GM21786 (cell line): Measurements from ENCODE around the gene KCNQ5.
"Not testable (repeated sequence)": the region's sequence is repeated elsewhere in the genome, so short reads cannot be mapped to it uniquely, and the experiment has no call there.

Source experiments
- ATAC-seq: cut with Tn5 transposase; IDR thresholded peaks from one replicate; pipeline ENCODE4 v1.9.1; 2021; ENCODE audit not compliant: unreplicated experiment

KCNQ5 gene

DNA sequence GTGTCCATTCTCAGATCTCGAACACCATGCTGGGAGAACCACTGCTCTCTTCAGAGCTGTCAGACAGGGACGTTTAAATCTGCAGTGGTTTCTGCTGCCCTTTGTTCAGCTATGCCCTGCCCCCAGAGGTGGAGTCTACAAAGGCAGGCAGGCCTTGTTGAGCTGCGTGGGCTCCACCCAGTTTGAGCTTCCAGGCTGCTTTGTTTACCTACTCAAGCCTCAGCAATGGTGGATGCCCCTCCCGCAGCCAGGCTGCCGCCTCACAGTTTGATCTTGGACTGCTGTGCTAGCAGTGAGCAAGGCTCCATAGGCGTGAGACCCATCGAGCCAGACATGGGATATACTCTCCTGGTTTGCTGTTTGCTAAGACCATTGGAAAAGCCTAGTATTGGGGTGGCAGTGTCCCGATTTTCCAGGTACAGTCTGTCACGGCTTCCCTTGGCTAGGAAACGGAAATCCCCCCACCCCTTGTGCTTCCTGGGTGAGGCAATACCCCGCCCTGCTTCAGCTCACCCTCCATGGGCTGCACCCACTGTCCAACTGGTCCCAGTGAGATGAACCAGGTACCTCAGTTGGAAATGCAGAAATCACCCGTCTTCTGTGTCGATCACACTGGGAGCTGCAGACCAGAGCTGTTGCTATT is 362.4 kb downstream of the KCNQ5 start:
- ATAC-seq: not testable (repeated sequence)

DNA sequence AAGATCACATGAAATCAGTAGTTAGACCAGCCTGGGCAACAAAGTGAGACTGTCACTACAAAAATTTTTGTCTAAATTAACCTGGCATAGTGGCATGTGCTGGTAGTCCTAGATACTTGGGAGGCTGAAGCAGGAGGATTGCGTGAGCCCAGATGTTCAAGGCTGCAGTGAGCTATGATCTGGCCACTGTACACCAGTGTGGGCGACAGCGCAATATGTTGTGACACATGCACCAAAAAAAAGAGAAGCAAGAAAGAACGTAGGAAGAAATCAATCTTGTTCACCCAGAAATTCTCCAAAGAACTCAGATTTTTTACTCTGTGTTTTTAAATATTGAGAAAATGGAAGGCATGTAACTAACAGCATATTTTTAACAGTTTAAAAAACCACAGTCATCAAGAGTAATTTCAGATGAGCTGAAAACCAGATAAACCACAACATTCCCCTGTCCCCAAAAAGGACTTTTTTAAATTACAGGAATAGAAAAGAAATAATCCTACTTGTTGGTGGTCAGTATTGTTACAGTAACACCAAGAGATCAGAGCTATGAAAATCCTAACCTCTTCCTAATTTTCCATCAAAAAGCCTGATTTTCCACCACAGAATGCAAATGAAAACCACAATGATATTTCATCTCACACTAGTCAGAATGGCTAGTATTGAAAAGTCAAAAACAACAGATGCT is 363.3 kb downstream of the KCNQ5 start:
- no peak for ATAC-seq

GRCh38 chr6:72987301-72987700 is 365.4 kb downstream of the KCNQ5 start:
- ATAC-seq: no peak

DNA sequence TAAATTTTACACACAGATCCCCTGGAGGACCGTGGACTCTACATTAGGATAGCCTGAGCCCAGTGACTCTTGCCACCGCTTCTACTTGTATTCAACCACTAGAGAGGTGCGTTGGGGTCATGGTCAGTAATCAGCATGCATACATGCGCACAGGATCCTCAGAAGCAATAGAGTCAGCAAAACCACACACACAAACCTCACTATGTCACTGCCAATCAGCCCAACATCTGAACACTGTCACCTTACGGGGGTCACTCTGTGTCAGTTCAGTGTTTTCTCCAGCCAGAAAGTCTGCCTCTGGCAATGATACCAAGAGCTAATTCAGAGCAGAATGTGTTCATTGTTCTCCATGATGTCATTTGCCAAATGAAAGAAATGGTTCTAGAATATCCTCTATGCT is 378.1 kb downstream of the KCNQ5 start:
- ATAC-seq: no peak

DNA sequence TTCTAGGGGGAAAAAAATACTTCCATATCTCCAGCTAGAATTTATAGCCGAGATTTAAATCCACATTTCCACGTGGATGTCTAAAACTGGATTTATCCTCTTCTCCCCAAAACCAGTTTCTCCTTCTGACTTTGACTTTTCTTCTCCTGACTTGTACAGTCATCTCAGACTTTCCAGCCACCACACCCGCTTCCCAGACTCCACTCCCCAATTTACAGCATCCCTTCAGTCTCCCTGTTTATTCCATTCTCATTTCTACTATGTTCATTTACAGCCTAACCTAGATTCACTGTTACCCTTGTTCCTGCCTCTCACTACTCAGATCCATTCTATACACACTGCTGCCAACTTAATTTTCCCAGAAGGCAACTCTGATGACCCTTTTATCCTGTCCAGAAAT is 378.6 kb downstream of the KCNQ5 start:
- ATAC-seq: no peak

DNA sequence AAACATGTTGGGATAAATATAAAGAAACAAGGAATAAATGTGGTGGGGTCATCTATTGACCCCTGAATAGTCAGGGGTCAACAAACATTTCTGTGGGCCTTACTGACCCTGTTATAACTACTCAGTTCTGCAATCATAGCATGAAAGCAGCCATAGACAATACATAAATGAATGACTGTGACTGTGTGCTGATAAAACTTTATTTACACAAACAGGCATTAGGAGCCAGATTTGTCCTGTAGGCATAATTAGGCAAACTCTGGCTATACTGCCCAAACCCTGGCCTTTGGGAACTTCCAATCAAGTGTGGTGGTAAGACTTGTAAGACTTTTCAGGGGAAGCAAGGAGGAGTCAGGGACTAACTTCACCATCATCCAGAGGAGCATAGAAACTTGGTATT is 380.7 kb downstream of the KCNQ5 start:
- ATAC-seq: no peak

DNA sequence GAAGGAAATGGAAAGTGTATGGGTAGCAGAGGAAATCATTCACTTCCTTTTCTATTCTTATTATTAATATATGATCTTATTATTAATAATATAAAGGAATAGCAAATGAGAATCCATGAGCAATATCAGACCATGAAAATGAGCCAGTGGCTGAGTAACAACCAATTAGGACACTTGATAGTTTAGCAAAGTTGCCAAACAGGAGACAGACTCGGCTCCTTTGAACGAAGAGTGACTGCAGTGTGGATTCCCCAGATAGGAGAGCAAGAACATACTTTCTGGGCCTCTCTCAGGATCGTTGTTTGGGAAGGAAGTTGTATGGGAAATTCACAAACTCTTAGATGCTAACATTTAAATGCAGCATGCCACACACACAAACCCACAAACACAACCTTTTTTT is 381.4 kb downstream of the KCNQ5 start:
- no peak for ATAC-seq

DNA sequence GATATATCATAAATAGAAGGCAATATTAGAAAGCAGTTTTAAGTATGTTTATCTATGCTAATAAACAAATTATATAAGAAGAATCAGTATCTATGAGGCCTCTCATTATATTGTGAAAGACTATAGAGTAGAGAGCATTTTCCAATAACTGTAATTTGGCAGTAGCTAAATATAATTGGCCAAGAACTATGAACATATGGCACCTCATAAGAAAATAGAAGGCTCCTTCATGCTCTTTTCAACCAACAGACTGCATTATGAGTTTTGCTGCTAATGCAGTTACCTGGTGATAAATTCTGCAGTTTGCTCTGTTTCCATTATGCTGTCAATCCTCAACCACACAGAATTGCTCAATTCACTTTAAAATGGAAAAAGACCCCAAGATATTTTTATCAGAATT is 382.4 kb downstream of the KCNQ5 start:
- no peak for ATAC-seq

GRCh38 chr6:73004861-73005260 is 383.0 kb downstream of the KCNQ5 start:
- ATAC-seq: no peak

GRCh38 chr6:73006146-73006545 is 384.3 kb downstream of the KCNQ5 start:
- ATAC-seq: no peak

DNA sequence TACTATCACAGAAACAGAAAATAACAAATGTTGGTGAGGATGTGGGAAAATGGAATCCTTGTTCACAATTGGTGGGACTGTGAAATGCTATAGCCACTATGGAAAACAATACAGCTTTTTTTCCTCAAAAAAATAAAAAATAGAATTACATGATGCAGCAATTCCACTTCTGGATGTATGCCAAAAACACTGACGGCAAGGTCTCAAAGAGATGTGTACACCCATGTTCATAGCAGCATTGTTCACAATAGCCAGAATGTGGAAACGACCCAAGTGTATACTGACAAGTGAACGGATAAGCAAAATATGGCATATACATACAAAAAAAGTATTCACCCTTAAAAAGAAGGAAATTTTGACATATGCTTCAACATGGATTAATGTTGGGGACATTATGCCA is 390.1 kb downstream of the KCNQ5 start:
- no peak for ATAC-seq

DNA sequence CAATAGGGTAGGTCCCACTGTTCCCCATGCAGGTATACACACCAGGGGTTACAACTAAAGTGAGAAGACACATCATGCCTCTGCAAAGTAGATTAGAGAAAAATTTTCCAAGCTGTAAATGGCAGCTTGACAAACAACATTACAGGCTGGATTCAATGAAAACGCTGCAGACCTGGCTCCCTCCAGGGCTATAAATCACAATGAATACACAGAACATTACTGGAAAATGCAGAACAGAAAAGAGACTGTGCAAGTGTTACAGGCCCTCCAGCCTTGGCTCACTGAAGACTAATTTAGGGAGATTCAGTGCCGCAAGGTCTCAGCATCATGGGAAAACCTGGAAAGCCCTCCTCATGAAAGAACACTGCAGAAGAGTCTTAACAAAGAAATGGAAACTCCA is 395.6 kb downstream of the KCNQ5 start:
- ATAC-seq: no peak

DNA sequence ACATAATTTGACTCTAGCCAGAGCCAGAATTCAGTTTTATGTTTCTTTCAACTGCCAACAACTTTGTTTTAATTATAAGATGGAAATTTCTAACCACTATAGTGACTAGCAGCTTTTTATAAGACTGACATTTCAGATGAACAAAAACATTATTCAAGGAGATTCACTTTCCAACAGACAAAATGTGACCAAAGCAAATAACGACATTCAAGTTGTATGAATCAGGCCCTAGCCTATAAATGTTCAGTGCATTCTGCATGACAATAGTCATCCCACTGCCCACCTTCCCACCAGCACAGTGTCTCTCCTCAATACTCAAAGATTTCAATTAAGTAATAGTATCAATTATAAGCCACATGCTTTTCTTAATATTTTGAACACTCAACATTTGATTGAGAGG is 402.7 kb downstream of the KCNQ5 start:
- no peak for ATAC-seq

- no peak for ATAC-seq
Observed at GRCh38 chr6:73027691-73028090, 405.8 kb downstream of the KCNQ5 start.

DNA sequence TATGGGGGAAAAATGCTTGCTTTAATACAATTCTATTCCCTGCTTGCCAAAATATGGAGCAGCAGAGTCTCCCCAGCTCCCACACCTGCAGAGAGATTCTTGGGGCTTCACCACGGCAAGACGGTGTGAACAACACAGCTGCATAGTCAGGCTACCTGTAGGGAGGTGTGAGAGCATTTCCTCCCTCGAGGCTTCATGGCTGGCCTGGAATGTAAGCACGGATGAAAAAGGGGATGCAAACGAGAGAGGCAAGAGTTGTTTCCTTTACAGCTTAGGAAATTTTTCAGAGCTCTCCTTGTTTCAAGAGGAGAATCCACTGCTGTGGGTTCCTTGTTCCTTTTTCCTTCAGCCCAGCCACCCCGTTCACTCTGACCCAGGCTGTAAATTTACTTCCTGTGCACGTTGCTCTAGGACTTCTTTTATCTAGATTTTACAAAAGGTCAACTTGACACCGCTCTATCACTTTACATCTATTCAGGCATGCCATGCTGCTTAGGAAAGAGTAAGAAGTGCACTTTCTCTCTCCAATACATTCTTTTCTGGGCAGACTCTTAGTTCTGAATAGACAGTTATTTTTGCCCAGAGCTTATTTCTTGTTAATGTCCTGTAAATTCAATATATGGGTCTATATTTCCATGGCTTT is 406.4 kb downstream of the KCNQ5 start:
- no peak for ATAC-seq

- ATAC-seq: no peak
Observed at GRCh38 chr6:73028893-73029450, 407.1 kb downstream of the KCNQ5 start.

DNA sequence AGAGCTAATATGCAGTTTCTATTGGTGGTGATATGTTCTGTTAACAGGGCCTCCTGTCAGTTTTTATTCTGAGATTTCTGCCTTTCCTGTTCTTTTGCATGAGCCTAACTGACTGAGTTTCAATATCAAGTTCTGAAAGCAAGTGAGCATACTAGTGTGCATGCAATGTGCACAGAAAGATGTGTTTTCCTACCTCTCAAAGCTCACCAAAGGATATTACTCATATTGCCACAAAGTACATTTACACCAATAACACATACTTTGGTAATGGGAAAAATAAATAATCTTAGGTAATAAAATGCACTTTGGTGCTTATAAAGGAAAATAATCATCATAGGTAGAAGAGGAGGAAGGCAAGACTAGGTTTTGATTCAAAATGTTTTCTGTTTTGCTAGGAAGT is 408.4 kb downstream of the KCNQ5 start:
- ATAC-seq: peak; percentile 76

DNA sequence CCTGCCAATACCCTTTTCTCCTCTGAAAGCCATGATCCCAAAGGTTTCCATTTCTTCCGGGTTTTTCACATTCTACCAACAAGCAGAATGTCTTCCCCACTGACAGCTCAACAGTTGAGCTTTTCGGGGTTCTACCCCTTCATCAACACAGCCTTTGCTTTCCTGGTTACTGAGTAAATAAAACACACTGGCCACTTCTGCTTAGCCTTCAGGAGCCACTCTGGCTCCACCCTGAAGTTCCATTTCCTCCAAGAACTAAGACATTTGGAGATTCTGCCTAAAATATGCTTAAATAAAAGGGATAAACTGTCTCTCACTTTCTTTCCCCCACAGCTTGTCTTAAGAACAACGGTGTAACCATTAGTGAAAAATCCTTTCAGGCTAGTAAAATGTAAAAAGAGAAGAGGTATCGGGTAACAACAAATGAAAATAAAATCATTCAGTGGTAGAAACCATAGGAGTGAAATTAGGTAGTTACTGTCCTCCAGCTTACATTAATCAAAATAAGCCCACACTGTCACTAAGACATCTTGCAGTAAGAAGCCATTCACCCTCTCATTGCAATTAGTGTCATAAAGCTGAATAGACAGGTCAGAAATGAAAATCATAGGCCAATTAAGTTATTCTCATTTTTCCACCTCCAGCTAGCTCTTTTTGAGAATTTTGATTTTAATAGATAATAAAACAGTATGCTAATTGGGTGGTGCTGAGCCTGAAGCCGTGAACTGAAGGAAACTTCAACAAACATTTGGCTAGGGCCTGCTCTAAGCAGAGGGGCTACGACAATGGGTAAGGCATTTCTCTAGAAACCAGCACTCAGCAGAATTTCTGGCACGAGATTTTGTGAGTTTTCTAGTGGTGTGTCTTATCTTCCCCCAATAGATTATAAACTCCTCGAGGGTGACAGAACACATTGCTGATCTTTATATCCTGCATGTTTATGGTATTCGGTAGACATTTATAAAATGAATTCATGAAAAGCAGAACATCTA is 409.2 kb downstream of the KCNQ5 start:
- no peak for ATAC-seq

GRCh38 chr6:73032586-73032985 is 410.7 kb downstream of the KCNQ5 start:
- ATAC-seq: no peak

DNA sequence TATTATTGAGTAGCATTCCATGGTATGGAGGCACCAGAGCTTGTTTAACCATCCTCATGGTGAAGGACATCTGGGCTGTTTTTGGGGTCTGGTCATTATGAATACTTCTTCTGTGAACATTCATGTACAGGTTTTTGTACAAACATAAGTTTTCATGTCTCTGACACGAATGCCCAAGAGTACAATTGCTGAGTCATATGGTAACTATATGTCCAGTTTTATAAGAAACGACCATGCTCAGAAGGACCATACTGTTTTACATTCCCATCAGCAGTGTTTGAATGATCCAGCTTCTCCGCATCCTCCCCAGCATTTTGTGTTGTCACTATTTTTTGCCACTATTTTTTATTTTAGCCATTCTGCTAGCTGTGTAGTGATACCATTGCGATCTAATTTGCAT is 414.8 kb downstream of the KCNQ5 start:
- ATAC-seq: no peak

DNA sequence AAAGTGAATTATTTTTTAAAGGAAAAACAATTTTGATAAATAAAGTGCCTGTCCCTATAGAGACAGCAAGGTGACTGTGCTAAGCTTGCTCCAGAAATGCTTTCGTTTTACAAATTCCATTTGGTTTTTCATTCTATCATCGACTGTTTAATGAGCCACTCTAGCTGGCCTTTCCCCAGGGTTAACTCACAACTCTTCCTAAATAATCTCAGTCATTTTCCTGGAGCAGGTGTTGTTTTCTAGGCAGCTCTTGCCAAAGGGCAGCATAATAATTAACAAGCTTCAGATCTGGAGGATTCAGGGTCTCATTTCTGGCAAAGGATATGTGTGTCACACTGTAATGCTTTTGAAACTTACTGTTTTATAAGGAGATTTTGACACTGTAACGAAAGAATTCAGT is 419.2 kb downstream of the KCNQ5 start:
- ATAC-seq: no peak
